PC-3 (cell line): ENCODE data around the gene PKN2.

Experiments
- EZH2 ChIP-seq: fragments of 300-600 bp; sonication (generic); IDR thresholded peaks from one replicate; pipeline ENCODE4 v1.6.1; 2017; ENCODE audit warnings: antibody characterized with exemption, mild to moderate bottlenecking, low read length; ENCODE audit not compliant: unreplicated experiment
- EZH2phosphoT487 ChIP-seq: fragments of 300-600 bp; sonication (generic); IDR thresholded peaks from 2 replicates; pipeline ENCODE4 v1.6.1; 2018; ENCODE audit warnings: mild to moderate bottlenecking, antibody characterized with exemption, low read length, borderline replicate concordance
- TF ChIP-seq, protein P1 (sequence below): fragments of 300-600 bp; sonication (generic); conservative IDR thresholded peaks from 2 replicates; pipeline ENCODE4 v1.5.1; 2017; ENCODE audit warnings: antibody characterized with exemption, low read depth, mild to moderate bottlenecking, low read length

DNA sequence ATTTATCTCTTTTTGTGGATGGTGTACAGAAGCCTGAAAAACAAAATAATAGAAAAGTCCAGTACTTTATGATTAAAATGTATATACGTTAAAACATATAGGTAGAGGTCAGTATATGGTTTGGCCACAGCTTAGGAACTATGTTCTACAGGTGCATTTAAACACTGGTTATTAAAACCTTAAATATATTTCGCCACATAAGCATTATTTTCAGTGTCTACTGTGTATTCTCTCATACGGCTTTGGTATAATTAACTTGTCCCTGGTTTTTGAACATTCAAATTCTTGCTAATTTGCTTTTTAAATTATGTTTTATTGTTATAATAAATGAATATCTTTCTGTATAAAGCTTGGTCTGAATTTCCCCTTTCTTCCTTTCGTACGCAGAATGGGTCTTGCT lies 119.4 kb downstream of the PKN2 start:
- TF ChIP-seq EZH2 (no peak), EZH2phosphoT487 (no peak)
- TF ChIP-seq, protein P1, sequence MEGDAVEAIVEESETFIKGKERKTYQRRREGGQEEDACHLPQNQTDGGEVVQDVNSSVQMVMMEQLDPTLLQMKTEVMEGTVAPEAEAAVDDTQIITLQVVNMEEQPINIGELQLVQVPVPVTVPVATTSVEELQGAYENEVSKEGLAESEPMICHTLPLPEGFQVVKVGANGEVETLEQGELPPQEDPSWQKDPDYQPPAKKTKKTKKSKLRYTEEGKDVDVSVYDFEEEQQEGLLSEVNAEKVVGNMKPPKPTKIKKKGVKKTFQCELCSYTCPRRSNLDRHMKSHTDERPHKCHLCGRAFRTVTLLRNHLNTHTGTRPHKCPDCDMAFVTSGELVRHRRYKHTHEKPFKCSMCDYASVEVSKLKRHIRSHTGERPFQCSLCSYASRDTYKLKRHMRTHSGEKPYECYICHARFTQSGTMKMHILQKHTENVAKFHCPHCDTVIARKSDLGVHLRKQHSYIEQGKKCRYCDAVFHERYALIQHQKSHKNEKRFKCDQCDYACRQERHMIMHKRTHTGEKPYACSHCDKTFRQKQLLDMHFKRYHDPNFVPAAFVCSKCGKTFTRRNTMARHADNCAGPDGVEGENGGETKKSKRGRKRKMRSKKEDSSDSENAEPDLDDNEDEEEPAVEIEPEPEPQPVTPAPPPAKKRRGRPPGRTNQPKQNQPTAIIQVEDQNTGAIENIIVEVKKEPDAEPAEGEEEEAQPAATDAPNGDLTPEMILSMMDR: no peak
